ENCODE measurements around the gene NLGN4Y. TPM values are rescaled to one million over a fixed set of nuclear protein-coding genes. Genes with fewer than 3 reads are reported as not detected.
"Not testable (repeated sequence)": the region's sequence is repeated elsewhere in the genome, so short reads cannot be mapped to it uniquely, and the experiment has no call there.

Gene NLGN4Y
- total RNA-seq, 1 donor from 2014 or later, result not detected

DNA sequence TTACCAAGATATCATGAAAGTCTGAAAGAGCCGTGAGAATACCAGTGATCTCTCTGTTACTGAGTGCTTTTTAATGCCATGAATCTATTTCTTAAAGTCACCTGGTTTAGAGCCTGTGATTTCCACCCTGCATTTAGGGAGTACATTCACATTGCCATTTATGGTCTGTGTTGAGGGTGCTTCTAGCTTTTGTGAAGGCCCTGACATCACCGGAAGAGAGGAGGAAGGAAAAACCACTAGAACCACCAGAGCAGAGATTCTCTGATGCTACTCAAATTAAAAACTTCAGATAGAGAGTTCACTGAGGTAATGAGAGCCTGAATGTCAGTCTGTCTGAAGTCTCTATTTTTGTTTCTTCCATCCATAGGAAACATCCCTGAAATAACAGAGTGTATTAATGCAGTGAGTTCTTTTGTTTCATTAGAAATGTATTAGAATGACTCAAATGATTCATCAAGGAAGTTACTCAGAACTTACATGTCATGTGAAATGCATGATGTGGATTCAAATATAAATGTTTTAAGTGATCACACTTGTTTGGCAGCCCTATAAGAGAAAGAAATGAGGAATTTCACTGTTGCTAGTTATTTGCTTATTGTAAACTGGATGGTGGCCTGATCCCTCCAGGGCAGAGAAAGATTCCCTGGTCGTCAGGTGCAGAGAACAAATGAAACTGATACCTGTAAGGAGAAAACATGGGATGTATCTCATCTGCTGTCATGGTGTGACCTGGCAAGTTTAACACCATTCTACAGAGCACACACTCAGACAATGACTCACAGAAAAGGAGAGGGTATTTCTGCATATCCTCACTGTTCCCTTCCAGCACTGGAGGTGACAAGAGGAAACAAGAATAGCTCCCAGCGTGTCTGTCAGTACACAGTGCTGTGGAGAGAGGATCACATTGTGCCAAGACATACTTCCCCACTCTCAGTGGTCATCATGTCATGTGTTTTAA is 310.1 kb downstream of the NLGN4Y start:
- no peak for DNase-seq (ENCODE audit: low spot score)

DNA sequence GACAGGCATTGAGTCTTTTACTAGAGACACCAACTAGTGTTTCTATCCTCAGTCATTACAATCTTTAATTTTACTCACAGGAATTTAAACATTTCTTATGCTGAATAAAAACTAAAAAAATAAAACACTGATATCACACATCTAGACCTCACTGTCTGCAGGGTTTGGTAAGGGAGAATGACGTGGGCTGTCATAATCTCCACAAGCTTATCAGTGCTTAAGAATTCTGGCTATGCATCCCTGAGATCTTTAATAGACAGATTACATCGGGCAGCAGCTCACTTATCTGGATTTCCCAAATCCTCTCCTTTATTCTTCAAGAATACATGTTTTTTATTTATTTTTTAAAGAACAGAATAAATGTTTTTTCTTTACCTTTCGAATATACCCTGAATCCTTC is 313.1 kb downstream of the NLGN4Y start:
- no peak for DNase-seq (ENCODE audit: low spot score)

DNA sequence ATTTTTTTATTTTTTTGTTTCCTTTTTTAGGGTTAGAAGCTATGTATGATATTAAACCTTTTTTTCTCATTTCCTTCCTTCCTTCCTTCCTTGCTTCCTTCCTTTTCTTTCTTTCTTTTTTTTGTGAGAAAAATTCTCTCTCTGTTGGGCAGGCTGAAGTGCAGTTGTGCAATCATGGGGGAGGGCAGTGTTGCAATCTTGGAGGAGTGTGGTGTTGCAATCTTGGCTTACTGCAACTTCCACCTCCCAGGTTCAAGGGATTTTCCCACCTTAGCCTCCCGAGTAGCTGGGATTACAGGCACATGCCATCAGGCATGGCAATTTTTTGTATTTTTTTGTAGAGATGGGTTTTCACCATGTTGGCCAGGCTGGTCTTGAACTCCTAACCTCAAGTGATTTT is 326.4 kb downstream of the NLGN4Y start:
- DNase-seq (ENCODE audit: low spot score), result no peak

DNA sequence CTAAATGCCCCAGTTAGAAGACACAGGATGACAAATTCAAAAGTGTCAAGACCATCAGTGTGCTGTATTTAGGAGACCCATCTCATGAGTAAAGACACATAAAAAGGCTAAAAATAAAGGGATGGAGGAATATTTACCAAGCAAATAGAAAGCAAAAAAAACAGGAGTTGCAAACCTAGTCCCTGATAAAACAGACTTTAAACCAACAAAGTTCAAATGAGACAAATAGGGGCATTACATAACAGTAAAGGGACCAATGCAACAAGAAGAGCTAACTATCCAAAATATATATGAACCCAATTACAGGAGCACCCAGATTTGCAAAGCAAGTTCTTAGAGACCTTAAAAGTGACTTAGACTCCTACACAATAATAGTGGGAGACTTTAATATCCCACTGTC is 336.1 kb downstream of the NLGN4Y start:
- no peak for DNase-seq (ENCODE audit: low spot score)

DNA sequence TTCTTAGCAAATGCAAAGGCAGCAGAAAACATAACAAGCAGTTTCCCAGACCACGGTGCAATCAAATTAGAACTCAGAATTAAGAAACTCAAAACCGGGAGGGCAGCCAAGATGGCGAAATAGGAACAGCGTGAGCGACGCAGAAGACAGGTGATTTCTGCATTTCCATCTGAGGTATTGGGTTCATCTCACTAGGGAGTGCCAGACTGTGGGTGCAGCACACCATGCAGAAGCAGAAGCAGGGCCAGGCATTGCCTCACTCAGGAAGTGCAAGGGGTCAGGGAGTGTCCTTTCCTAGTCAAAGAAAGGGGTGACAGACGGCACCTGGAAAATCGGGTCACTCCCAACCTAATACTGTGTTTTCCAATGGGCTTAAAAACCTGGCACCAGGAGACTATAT is 336.7 kb downstream of the NLGN4Y start:
- DNase-seq (ENCODE audit: low spot score), result not testable (repeated sequence)

DNA sequence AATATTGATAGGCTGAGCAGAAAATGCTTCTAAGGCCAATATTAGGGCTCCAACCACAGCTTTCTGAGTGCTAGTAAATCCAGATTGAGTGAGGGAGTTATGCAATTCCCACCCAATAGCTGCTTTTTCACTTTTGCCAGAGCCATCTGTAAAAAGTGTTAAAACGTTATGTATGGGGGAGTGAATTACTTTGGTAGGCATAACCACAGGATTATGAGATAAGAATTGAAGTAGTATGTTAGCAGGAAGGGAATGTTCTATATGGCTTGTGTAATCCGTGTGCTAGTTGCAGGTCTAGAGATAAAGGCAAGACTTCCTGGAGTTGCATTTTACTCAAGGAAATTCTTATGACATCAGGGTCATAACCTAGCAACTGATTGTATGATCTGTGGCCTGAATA is 347.6 kb downstream of the NLGN4Y start:
- no peak for DNase-seq (ENCODE audit: low spot score)
